Prostate gland (tissue), 2 donors: Measurements from ENCODE around the gene PPP1R15B.

Experiments used
- CTCF ChIP-seq, 4 experiments: fragments of 200-600 bp in 2 of 4; fragments of 450-650 bp in 2 of 4; sonication (generic) in 2 of 4; IDR thresholded peaks; 1 replicate in 3 of 4; 2 replicates in 1 of 4; pipeline ENCODE4 v1.5.1; 2016 to 2019; ENCODE audit warnings: antibody characterized with exemption in 4 of 4, mild to moderate bottlenecking in 2 of 4, moderate library complexity in 2 of 4
- POLR2A ChIP-seq: fragments of 450-650 bp; IDR thresholded peaks from one replicate; pipeline ENCODE4 v1.6.1; 2016; ENCODE audit warnings: antibody characterized with exemption, mild to moderate bottlenecking

GRCh38 chr1:204376919-204377799 lies 34.5 kb downstream of the PPP1R15B start:
- no peak for TF ChIP-seq CTCF (IDR thresholded peaks at IDR 0.05)
- no peak for TF ChIP-seq POLR2A
